Measurements from ENCODE around the gene MBOAT2. TPM values are rescaled to one million over a fixed set of nuclear protein-coding genes. Genes with fewer than 3 reads are reported as not detected.

The MBOAT2 gene
- total and polyA plus RNA-seq, 4 donors = 0.57 to 65.5 (median 3.2) TPM

GRCh38 chr2:9001778-9002177, 1.7 kb downstream of the MBOAT2 start:
- H3K36me3 ChIP-seq (ENCODE audit: control insufficient read depth in 4 of 4, insufficient read depth in 3 of 4, low read depth in 1 of 4, low read length in 3 of 4) = no peaks in the 10 kb centered on the region
- H3K27ac ChIP-seq (ENCODE audit: low read depth in 1 of 2, low read length in 2 of 2) = no peak overlapping the region
- H3K27me3 ChIP-seq (ENCODE audit: control insufficient read depth in 4 of 4, insufficient read depth in 4 of 4, low read length in 3 of 4) = peaks cover 0 to 7% (median 4%) of the 10 kb centered on the region in 4 donors
- H3K9ac ChIP-seq (ENCODE audit: low read depth in 1 of 2, low read length in 2 of 2) = no peak overlapping the region
- TF ChIP-seq EGR1 (IDR thresholded peaks at IDR 0.05; ENCODE audit: low read depth in 2 of 2) = no peak
- no peak for TF ChIP-seq FOXA2 (IDR thresholded peaks at IDR 0.05)
- no peak for TF ChIP-seq HNF4G (IDR thresholded peaks at IDR 0.05)
- H3K4me1 ChIP-seq (ENCODE audit: control insufficient read depth in 4 of 4, insufficient read depth in 4 of 4, low read length in 3 of 4) = peaks cover 4 to 11% (median 10%) of the 10 kb centered on the region in 4 donors
- H3K9me3 ChIP-seq (ENCODE audit: control insufficient read depth in 4 of 4, low read length in 3 of 4) = no peaks in the 10 kb centered on the region
- no peak for DNase-seq (ENCODE audit: low spot score)
- WGBS = 77% methylated on average over 8 of the region's 8 CpGs
- no peak overlapping the region for H3K4me3 ChIP-seq (ENCODE audit: low read depth in 1 of 3, low read length in 3 of 3)

GRCh38 chr2:9001229-9001628, 2.3 kb downstream of the MBOAT2 start:
- H3K27me3 ChIP-seq (ENCODE audit: control insufficient read depth in 4 of 4, insufficient read depth in 4 of 4, low read length in 3 of 4) = peaks cover 0 to 7% (median 4%) of the 10 kb centered on the region in 4 donors
- H3K27ac ChIP-seq (ENCODE audit: low read depth in 1 of 2, low read length in 2 of 2) = no peak overlapping the region
- H3K9me3 ChIP-seq (ENCODE audit: control insufficient read depth in 4 of 4, low read length in 3 of 4) = no peaks in the 10 kb centered on the region
- no peak overlapping the region for H3K9ac ChIP-seq (ENCODE audit: low read depth in 1 of 2, low read length in 2 of 2)
- TF ChIP-seq MAX (IDR thresholded peaks at IDR 0.05) = no peak
- no peak for TF ChIP-seq JUND (IDR thresholded peaks at IDR 0.05)
- TF ChIP-seq RXRA (IDR thresholded peaks at IDR 0.05) = no peak
- no peak for TF ChIP-seq RAD21 (IDR thresholded peaks at IDR 0.05)
- peaks cover 4 to 11% (median 10%) of the 10 kb centered on the region in 4 donors for H3K4me1 ChIP-seq (ENCODE audit: control insufficient read depth in 4 of 4, insufficient read depth in 4 of 4, low read length in 3 of 4)
- no peak for DNase-seq (ENCODE audit: low spot score)
- H3K4me3 ChIP-seq (ENCODE audit: low read depth in 1 of 3, low read length in 3 of 3) = no peak overlapping the region
- no peaks in the 10 kb centered on the region for H3K36me3 ChIP-seq (ENCODE audit: control insufficient read depth in 4 of 4, insufficient read depth in 3 of 4, low read depth in 1 of 4, low read length in 3 of 4)
- 80% methylated on average over 5 of the region's 5 CpGs for WGBS

- H3K9ac ChIP-seq (ENCODE audit: low read depth in 1 of 2, low read length in 2 of 2) = no peak overlapping the region
- 96% methylated on average over 3 of the region's 3 CpGs for WGBS
These were observed 3.0 kb downstream of the MBOAT2 start for GRCh38 chr2:9000442-9000841.

More at GRCh38 chr2:9000442-9000841, 3.0 kb downstream of the MBOAT2 start:
- no peak for DNase-seq (ENCODE audit: low spot score)
- no peak overlapping the region for H3K4me3 ChIP-seq (ENCODE audit: low read depth in 1 of 3, low read length in 3 of 3)
- H3K36me3 ChIP-seq (ENCODE audit: control insufficient read depth in 4 of 4, insufficient read depth in 3 of 4, low read depth in 1 of 4, low read length in 3 of 4) = no peaks in the 10 kb centered on the region
- TF ChIP-seq CTCF (IDR thresholded peaks at IDR 0.05; ENCODE audit: low read depth, low read length, missing input control) (no peak), ZBTB33 (IDR thresholded peaks at IDR 0.05) (no peak), FOXA1 (IDR thresholded peaks at IDR 0.05) (no peak), NR2F2 (IDR thresholded peaks at IDR 0.05) (no peak), FOXA2 (IDR thresholded peaks at IDR 0.05) (no peak), ATF3 (IDR thresholded peaks at IDR 0.05) (no peak), SP1 (IDR thresholded peaks at IDR 0.05) (no peak)
- no peak overlapping the region for H3K27ac ChIP-seq (ENCODE audit: low read depth in 1 of 2, low read length in 2 of 2)
- H3K27me3 ChIP-seq (ENCODE audit: control insufficient read depth in 4 of 4, insufficient read depth in 4 of 4, low read length in 3 of 4) = peaks cover 0 to 7% (median 4%) of the 10 kb centered on the region in 4 donors
- peaks cover 4 to 11% (median 10%) of the 10 kb centered on the region in 4 donors for H3K4me1 ChIP-seq (ENCODE audit: control insufficient read depth in 4 of 4, insufficient read depth in 4 of 4, low read length in 3 of 4)
- no peaks in the 10 kb centered on the region for H3K9me3 ChIP-seq (ENCODE audit: control insufficient read depth in 4 of 4, low read length in 3 of 4)
